Loucy (cell line): ENCODE measurements around the gene CHP2.

Experiments used
- EZH2phosphoT487 ChIP-seq: fragments of 200-600 bp; IDR thresholded peaks from 2 replicates; pipeline ENCODE4 v1.6.1; 2018; ENCODE audit warnings: antibody characterized with exemption, mild to moderate bottlenecking, moderate library complexity, borderline replicate concordance
- TF ChIP-seq, protein P1 (sequence below): fragments of 200-600 bp; sonication (generic); conservative IDR thresholded peaks from 2 replicates; pipeline ENCODE4 v1.5.1; 2014; ENCODE audit warnings: mild to moderate bottlenecking, antibody characterized with exemption, low read length

- no peak for TF ChIP-seq EZH2phosphoT487
- TF ChIP-seq, protein P1, sequence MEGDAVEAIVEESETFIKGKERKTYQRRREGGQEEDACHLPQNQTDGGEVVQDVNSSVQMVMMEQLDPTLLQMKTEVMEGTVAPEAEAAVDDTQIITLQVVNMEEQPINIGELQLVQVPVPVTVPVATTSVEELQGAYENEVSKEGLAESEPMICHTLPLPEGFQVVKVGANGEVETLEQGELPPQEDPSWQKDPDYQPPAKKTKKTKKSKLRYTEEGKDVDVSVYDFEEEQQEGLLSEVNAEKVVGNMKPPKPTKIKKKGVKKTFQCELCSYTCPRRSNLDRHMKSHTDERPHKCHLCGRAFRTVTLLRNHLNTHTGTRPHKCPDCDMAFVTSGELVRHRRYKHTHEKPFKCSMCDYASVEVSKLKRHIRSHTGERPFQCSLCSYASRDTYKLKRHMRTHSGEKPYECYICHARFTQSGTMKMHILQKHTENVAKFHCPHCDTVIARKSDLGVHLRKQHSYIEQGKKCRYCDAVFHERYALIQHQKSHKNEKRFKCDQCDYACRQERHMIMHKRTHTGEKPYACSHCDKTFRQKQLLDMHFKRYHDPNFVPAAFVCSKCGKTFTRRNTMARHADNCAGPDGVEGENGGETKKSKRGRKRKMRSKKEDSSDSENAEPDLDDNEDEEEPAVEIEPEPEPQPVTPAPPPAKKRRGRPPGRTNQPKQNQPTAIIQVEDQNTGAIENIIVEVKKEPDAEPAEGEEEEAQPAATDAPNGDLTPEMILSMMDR: no peak
Measured at GRCh38 chr16:23748630-23749029, 6.2 kb upstream of the CHP2 start.
